ENCODE data around the gene HECA.
"Not testable (repeated sequence)": the region's sequence is repeated elsewhere in the genome, so short reads cannot be mapped to it uniquely, and the experiment has no call there.

HECA gene

DNA sequence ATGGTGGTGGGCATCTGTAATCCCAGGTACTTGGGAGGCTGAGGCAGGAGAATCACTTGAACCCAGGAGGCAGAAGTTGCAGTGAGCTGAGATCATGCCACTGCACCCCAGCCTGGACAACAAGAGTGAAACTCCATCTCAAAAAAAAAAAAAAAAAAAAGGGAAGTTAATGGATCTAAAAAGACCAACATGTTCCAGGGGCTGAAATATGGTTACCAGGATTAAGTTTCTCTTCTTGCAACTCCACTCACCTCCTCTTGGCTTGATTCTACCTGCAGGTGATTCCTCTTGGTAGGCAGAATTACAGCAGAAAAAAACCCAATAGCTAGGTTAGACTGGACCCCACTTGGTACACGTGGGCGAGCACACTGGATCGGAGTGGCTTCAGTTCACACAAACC lies 93.5 kb downstream of the HECA start:
- DNase-seq: not testable (repeated sequence)
